ENCODE data around the gene OR2J3. TPM values are rescaled to one million over a fixed set of nuclear protein-coding genes. Genes with fewer than 3 reads are reported as not detected.
"Not testable (repeated sequence)": the region's sequence is repeated elsewhere in the genome, so short reads cannot be mapped to it uniquely, and the experiment has no call there.

Gene OR2J3
- total RNA-seq, 2 donors from 2014 or later, result 0.09 TPM; not detected in 1

- intact Hi-C loops (cut with DNase I), result no loop called here
- no peak within 1 kb of the TSS for H3K4me3 ChIP-seq
- no peak within 1 kb of the TSS for H3K27ac ChIP-seq
- DNase-seq (ENCODE audit: low spot score), result no peak
- H3K27me3 ChIP-seq (replicated peaks; ENCODE audit: insufficient read depth), result no peaks in the 10 kb centered on the region
- H3K4me1 ChIP-seq (replicated peaks), result no peaks in the 10 kb centered on the region
- H3K9me3 ChIP-seq, result no peaks in the 10 kb centered on the region
- no peaks in the 10 kb centered on the region for H3K36me3 ChIP-seq
- 88% methylated on average over 1 of the region's 1 CpG for WGBS
- TF ChIP-seq POLR2A (IDR thresholded peaks at IDR 0.05) (no peak), POLR2AphosphoS5 (IDR thresholded peaks at IDR 0.05) (no peak), CTCF (IDR thresholded peaks at IDR 0.05) (no peak)
Observed at GRCh38 chr6:29087213-29087612, 20.6 kb upstream of the OR2J3 start, which contains the start of gene OR2B3. OR2B3 (minus strand) TSS chr6:29087313; CDS start chr6:29087248, 65 bp downstream.

GRCh38 chr6:29092957-29093356, 14.9 kb upstream of the OR2J3 start:
- Histone ChIP-seq H3K36me3 (no peaks in the 10 kb centered on the region), H3K4me3 (no peak overlapping the region), H3K27me3 (replicated peaks; ENCODE audit: insufficient read depth) (no peaks in the 10 kb centered on the region), H3K4me1 (replicated peaks) (no peaks in the 10 kb centered on the region), H3K27ac (no peak overlapping the region), H3K9me3 (no peaks in the 10 kb centered on the region)
- no peak for TF ChIP-seq POLR2A (IDR thresholded peaks at IDR 0.05)
- TF ChIP-seq CTCF (IDR thresholded peaks at IDR 0.05), result no peak
- no peak for TF ChIP-seq POLR2AphosphoS5 (IDR thresholded peaks at IDR 0.05)
- DNase-seq (ENCODE audit: low spot score), result no peak
- intact Hi-C loops (cut with DNase I), result no loop called here
- WGBS, result 91% methylated on average over 3 of the region's 3 CpGs

GRCh38 chr6:29097803-29098202, 10.1 kb upstream of the OR2J3 start:
- no peaks in the 10 kb centered on the region for H3K9me3 ChIP-seq
- no peaks in the 10 kb centered on the region for H3K36me3 ChIP-seq
- DNase-seq (ENCODE audit: low spot score), result no peak
- H3K27me3 ChIP-seq (replicated peaks; ENCODE audit: insufficient read depth), result no peaks in the 10 kb centered on the region
- WGBS, result 68% methylated on average over 1 of the region's 1 CpG
- H3K4me1 ChIP-seq (replicated peaks), result no peaks in the 10 kb centered on the region
- no peak for TF ChIP-seq CTCF (IDR thresholded peaks at IDR 0.05)
- TF ChIP-seq POLR2A (IDR thresholded peaks at IDR 0.05), result no peak
- no peak for TF ChIP-seq POLR2AphosphoS5 (IDR thresholded peaks at IDR 0.05)
- H3K27ac ChIP-seq, result no peak overlapping the region
- H3K4me3 ChIP-seq, result no peak overlapping the region
- intact Hi-C loops (cut with DNase I), result no loop called here

GRCh38 chr6:29099190-29099589, 8.7 kb upstream of the OR2J3 start, which contains the start of gene OR2J1:
OR2J1 (plus strand) TSS chr6:29099490; CDS start chr6:29100943, 1,453 bp downstream.
- TF ChIP-seq CTCF (IDR thresholded peaks at IDR 0.05) (no peak), POLR2A (IDR thresholded peaks at IDR 0.05) (no peak), POLR2AphosphoS5 (IDR thresholded peaks at IDR 0.05) (no peak)
- no peak for DNase-seq (ENCODE audit: low spot score)
- no peak within 1 kb of the TSS for H3K27ac ChIP-seq
- intact Hi-C loops (cut with DNase I), result no loop called here
- H3K4me1 ChIP-seq (replicated peaks), result no peaks in the 10 kb centered on the region
- no peak within 1 kb of the TSS for H3K4me3 ChIP-seq
- H3K9me3 ChIP-seq, result no peaks in the 10 kb centered on the region
- no peaks in the 10 kb centered on the region for H3K36me3 ChIP-seq
- no peaks in the 10 kb centered on the region for H3K27me3 ChIP-seq (replicated peaks; ENCODE audit: insufficient read depth)
- 55% methylated on average over 3 of the region's 3 CpGs for WGBS

- Histone ChIP-seq H3K4me3 (no peak overlapping the region), H3K36me3 (no peaks in the 10 kb centered on the region), H3K27ac (no peak overlapping the region), H3K4me1 (replicated peaks) (no peaks in the 10 kb centered on the region), H3K27me3 (replicated peaks; ENCODE audit: insufficient read depth) (no peaks in the 10 kb centered on the region), H3K9me3 (no peaks in the 10 kb centered on the region)
- DNase-seq (ENCODE audit: low spot score), result no peak
- intact Hi-C loops (cut with DNase I), result no loop called here
- 79% methylated on average over 7 of the region's 7 CpGs for WGBS
- TF ChIP-seq CTCF (IDR thresholded peaks at IDR 0.05) (no peak), POLR2AphosphoS5 (IDR thresholded peaks at IDR 0.05) (no peak), POLR2A (IDR thresholded peaks at IDR 0.05) (no peak)
Observed at GRCh38 chr6:29112135-29112534, 4.3 kb downstream of the OR2J3 start.

- H3K36me3 ChIP-seq; H3K4me3 ChIP-seq; H3K27ac ChIP-seq; DNase-seq (ENCODE audit: low spot score); H3K27me3 ChIP-seq (replicated peaks; ENCODE audit: insufficient read depth); H3K4me1 ChIP-seq (replicated peaks); H3K9me3 ChIP-seq; intact Hi-C loops (cut with DNase I): not testable (repeated sequence)
- WGBS, result 90% methylated on average over 3 of the region's 3 CpGs
Observed at GRCh38 chr6:29114964-29115363, 7.1 kb downstream of the OR2J3 start.
